Ovary (tissue), 9 donors: ENCODE measurements around the gene GSTT2B. TPM values are rescaled to one million over a fixed set of nuclear protein-coding genes. Genes with fewer than 3 reads are reported as not detected.

Source experiments
- DNase-seq, 5 donors: peaks; one replicate each; pipeline ENCODE4 v3.0.0-alpha.2; 2019 to 2020
- H3K27ac ChIP-seq, 2 donors: fragments of 200-600 bp; one replicate each; pipeline versions ENCODE4 v1.5.1 to v1.8.0; 2019 to 2022
- H3K27me3 ChIP-seq: fragments of 200-600 bp; one replicate; pipeline ENCODE4 v1.8.0; 2022
- H3K36me3 ChIP-seq: fragments of 200-600 bp; sonication (generic); one replicate; pipeline ENCODE4 v1.5.1; 2019
- H3K4me1 ChIP-seq: one replicate; pipeline ENCODE4 v1.8.1; 2013; ENCODE audit warnings: mild to moderate bottlenecking, moderate library complexity; ENCODE audit not compliant: insufficient read depth
- H3K4me3 ChIP-seq: fragments of 200-600 bp; sonication (generic); one replicate; pipeline ENCODE4 v1.5.1; 2017
- H3K9me3 ChIP-seq, 2 donors: fragments of 200-600 bp in 1 of 2; sonication (generic) in 1 of 2; one replicate each; pipeline versions ENCODE4 v1.5.1 to v1.8.1; 2013 to 2019; ENCODE audit warnings: mild to moderate bottlenecking in 1 of 2, moderate library complexity in 1 of 2
- EP300 ChIP-seq: sonication (generic); formaldehyde crosslinking; IDR thresholded peaks from one replicate; pipeline ENCODE4 v1.6.1; 2017; ENCODE audit warnings: antibody characterized with exemption
- POLR2A ChIP-seq: fragments of 450-650 bp; IDR thresholded peaks from one replicate; pipeline ENCODE4 v1.6.1; 2017; ENCODE audit warnings: antibody characterized with exemption, mild to moderate bottlenecking, moderate library complexity
- WGBS, 3 donors: extraction: QIAGEN DNeasy Blood & Tissue Kit in 1 of 3; methylation state at CpG; one replicate each; pipeline versions ENCODE4 v1.1.5 to v1.1.7; 2013 to 2017; 5-methylcytosine and 5-hydroxymethylcytosine counted together
- intact Hi-C, 4 donors: fragments of 100-400 bp; cut with DNase I; formaldehyde crosslinking; loops; one replicate each; pipeline versions ENCODE4 v1.11.0 to v1.15.1; 2022 to 2023
- polyA plus RNA-seq, 2 donors: library from polyadenylated mRNA; stranded (reverse); fragments of 200-250 nt in 1 of 2; fragments of 350-450 nt in 1 of 2; fragmentation: Illumina TruSeq in 1 of 2; extraction: RNeasy Lipid Tissue Mini Kit (QIAGEN cat#74804) in 1 of 2; gene quantifications; one replicate each; pipeline ENCODE4 v1.2.3, GENCODE V29; 2013 to 2014
- total RNA-seq, 7 donors: library from RNA; depleted of rRNA in 2 of 7; stranded (reverse); fragments of >200 nt in 2 of 7; fragmentation: NEBNext Ultra II Directional in 3 of 7; extraction: Animal tissue kit (Norgen Biotek cat#: 25700) in 3 of 7; gene quantifications; one replicate each; pipeline versions ENCODE4 v1.1.0 to v1.2.4, GENCODE V29; 2016 to 2023
- TF ChIP-seq, protein P1 (sequence below), 3 donors: fragments of 450-650 bp in 2 of 3; fragments of 200-600 bp in 1 of 3; IDR thresholded peaks; one replicate each; pipeline versions ENCODE4 v1.5.1 to v1.8.0; 2016 to 2022; ENCODE audit warnings: antibody characterized with exemption in 3 of 3, mild to moderate bottlenecking in 1 of 3
- donor health status: DM: no; HTN: no; CAD: no; lungs with moderate emphysema.
- donor health status: DM: no; HTN: no; CAD: no.
- donor health status: Bipolar disorder and iron deficiency.
- donor health status: DM: yes; HTN: yes; CAD: no.
- donor health status: DM: no; HTN: no; CAD: no.
- donor health status: DM: yes; HTN: yes; CAD: no.

GSTT2B gene
- total and polyA plus RNA-seq, 9 donors = 5.8 to 20.9 (median 12.3) TPM

- no peak overlapping the region for H3K27ac ChIP-seq
- H3K36me3 ChIP-seq = no peaks in the 10 kb centered on the region
- WGBS, 3 donors = 82 to 91% (median 84%) methylated on average over 3 of the region's 3 CpGs
- intact Hi-C loops = loop anchor here in 1 of 4 donors (10.0 kb wide), 1 partner anchor 50 kb away; no protein-coding TSS in a partner anchor
- no peak for DNase-seq
- H3K4me1 ChIP-seq = peaks cover 7% of the 10 kb centered on the region
- TF ChIP-seq, protein P1, sequence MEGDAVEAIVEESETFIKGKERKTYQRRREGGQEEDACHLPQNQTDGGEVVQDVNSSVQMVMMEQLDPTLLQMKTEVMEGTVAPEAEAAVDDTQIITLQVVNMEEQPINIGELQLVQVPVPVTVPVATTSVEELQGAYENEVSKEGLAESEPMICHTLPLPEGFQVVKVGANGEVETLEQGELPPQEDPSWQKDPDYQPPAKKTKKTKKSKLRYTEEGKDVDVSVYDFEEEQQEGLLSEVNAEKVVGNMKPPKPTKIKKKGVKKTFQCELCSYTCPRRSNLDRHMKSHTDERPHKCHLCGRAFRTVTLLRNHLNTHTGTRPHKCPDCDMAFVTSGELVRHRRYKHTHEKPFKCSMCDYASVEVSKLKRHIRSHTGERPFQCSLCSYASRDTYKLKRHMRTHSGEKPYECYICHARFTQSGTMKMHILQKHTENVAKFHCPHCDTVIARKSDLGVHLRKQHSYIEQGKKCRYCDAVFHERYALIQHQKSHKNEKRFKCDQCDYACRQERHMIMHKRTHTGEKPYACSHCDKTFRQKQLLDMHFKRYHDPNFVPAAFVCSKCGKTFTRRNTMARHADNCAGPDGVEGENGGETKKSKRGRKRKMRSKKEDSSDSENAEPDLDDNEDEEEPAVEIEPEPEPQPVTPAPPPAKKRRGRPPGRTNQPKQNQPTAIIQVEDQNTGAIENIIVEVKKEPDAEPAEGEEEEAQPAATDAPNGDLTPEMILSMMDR (IDR thresholded peaks at IDR 0.05) = no peak
- TF ChIP-seq EP300 = no peak
- no peak for TF ChIP-seq POLR2A
- no peaks in the 10 kb centered on the region for H3K27me3 ChIP-seq
- no peaks in the 10 kb centered on the region for H3K9me3 ChIP-seq
- no peak overlapping the region for H3K4me3 ChIP-seq
Measured at GRCh38 chr22:23915290-23915689, 45.7 kb downstream of the GSTT2B start.

DNA sequence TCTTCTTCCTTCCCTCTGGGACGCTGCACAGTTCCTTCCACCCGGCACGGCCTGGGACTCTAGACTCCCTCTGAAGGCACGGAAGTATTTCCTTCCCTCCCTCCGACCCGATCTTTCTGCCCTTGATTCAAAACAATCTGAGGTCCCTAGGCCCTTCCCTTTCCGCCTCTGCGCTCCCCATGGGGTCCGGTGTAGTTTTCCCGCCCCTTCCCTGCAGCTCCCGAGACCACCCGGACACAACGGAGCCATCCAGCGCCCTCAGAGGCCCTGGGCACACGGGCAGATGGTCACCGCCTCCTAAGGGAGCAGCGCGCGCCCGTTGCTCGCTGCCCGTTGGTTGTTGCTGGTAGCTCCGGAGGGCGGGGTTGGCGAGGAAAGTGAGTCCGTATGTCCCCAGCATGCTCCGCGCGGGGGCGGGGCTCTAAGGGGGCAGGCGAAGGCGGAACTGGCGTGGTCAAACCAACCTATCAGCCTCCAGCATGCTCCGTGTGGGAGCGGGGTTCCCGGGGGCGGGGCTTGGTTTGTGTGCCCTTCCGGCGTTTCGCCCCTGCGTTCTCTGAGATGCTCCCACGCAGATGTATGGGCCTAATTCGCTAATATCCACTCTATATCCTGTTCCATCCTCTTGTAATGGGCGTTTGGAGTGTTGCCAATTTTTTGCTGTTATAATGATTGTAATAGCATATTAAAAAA is 47.2 kb downstream of the GSTT2B start:
- intact Hi-C loops = loop anchor here in 1 of 4 donors (10.0 kb wide), 1 partner anchor 49 kb away; no protein-coding TSS in a partner anchor
- Histone ChIP-seq H3K36me3 (no peaks in the 10 kb centered on the region), H3K27ac (peak overlapping the region in 1 of 2 donors; percentile 75), H3K9me3 (no peaks in the 10 kb centered on the region), H3K4me1 (peaks cover 6% of the 10 kb centered on the region), H3K4me3 (peak overlapping the region; percentile 59), H3K27me3 (no peaks in the 10 kb centered on the region)
- WGBS, 3 donors = 1% methylated on average over 41 to 44 of the region's 44 CpGs
- TF ChIP-seq POLR2A = peak; percentile 78
- peak; percentile 62 for TF ChIP-seq EP300
- TF ChIP-seq, protein P1 (IDR thresholded peaks at IDR 0.05) = no peak
- peak; percentile 99 for DNase-seq

- peak in 1 of 5 donors; percentile 14 for DNase-seq
- Histone ChIP-seq H3K27ac (peak overlapping the region in 1 of 2 donors; percentile 75), H3K9me3 (no peaks in the 10 kb centered on the region), H3K4me3 (peak overlapping the region; percentile 59), H3K36me3 (no peaks in the 10 kb centered on the region), H3K4me1 (peaks cover 6% of the 10 kb centered on the region), H3K27me3 (no peaks in the 10 kb centered on the region)
- WGBS, 3 donors = 0 to 3% (median 3%) methylated on average over 1 of the region's 1 CpG
- TF ChIP-seq, protein P1 (IDR thresholded peaks at IDR 0.05) = no peak
- TF ChIP-seq EP300 (no peak), POLR2A (no peak)
- intact Hi-C loops = loop anchor here in 1 of 4 donors (10.0 kb wide), 1 partner anchor 48 kb away; no protein-coding TSS in a partner anchor
Measured at GRCh38 chr22:23913306-23913660, 47.7 kb downstream of the GSTT2B start.

DNA sequence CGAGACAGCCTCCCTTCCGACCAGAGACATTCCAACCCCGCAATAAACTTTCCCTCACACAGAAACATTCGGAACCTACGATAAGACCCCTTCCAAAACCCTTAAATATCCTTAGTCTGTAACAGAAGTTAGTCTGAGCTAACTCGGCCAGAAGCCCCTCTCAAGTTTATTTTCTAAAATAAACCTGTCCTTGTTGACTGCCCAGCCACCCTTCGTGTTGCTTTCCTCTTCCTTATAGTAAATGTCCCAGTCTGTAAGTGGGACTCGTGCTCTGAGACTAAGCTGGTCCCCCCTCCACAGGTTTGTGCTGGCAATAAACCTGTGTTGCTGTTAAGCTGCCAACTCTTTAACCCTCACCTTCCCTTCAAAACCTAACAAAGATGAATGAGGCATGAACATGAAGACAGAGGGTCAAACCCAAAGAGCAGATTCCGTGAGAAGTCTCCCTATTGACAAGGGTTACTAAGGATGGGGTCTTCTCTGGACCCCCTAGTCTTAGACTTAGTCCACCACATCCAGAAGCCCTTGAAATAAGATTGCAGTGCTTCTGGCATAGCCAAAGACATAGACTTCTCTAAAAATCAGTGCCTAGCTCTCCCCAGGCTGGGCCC is 48.6 kb downstream of the GSTT2B start:
- peaks cover 6% of the 10 kb centered on the region for H3K4me1 ChIP-seq
- no peak overlapping the region for H3K4me3 ChIP-seq
- H3K36me3 ChIP-seq = no peaks in the 10 kb centered on the region
- H3K27ac ChIP-seq = no peak overlapping the region
- no peaks in the 10 kb centered on the region for H3K9me3 ChIP-seq
- DNase-seq = peak in 1 of 5 donors; percentile 9
- intact Hi-C loops = loop anchor here in 1 of 4 donors (10.0 kb wide), 1 partner anchor 48 kb away; no protein-coding TSS in a partner anchor
- TF ChIP-seq POLR2A (no peak), EP300 (no peak)
- TF ChIP-seq, protein P1 (IDR thresholded peaks at IDR 0.05) = no peak
- no peaks in the 10 kb centered on the region for H3K27me3 ChIP-seq
- 73 to 80% (median 79%) methylated on average over 9 of the region's 9 CpGs for WGBS, 3 donors
